ENCODE results near the gene CBFB.

The CBFB gene

DNA sequence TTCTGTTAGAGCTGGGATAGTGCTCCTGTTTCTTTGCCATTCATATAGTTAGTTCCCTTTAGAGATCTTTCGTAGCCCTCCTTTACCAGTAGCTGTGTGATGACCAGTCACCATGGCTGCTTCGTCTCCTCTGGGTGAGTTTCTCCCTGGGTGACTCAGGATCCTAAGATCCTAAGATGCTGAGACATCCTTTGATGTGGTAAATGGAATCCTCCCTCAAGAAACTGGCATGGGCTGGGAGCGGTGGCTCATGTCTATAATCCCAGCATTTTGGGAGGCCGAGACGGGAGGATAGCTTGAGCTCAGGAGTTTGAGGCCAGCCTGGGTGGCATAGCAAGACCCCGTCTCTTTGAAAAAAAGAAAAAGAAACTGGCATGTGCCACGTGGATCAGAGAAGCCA lies 86.7 kb downstream of the CBFB start:
- peaks cover 20% of the 10 kb centered on the region for H3K79me2 ChIP-seq (ENCODE audit: insufficient read depth, low read length)
- peaks cover 15% of the 10 kb centered on the region for H3K4me1 ChIP-seq (ENCODE audit: insufficient read depth, low read length, severe bottlenecking)
- H3F3A ChIP-seq (ENCODE audit: insufficient read depth, low read length), result no peaks in the 10 kb centered on the region
- no peak overlapping the region for H3K4me3 ChIP-seq (ENCODE audit: low read depth, low read length, poor library complexity, severe bottlenecking)
- no peaks in the 10 kb centered on the region for H3K9me3 ChIP-seq (ENCODE audit: low read length)
- no peaks in the 10 kb centered on the region for H3K27me3 ChIP-seq (ENCODE audit: insufficient read depth, low read length)
- H3K9me2 ChIP-seq (ENCODE audit: low read depth, low read length), result no peaks in the 10 kb centered on the region
- H4K20me1 ChIP-seq (ENCODE audit: insufficient read depth, low read length), result no peaks in the 10 kb centered on the region
- TF ChIP-seq, protein P1, sequence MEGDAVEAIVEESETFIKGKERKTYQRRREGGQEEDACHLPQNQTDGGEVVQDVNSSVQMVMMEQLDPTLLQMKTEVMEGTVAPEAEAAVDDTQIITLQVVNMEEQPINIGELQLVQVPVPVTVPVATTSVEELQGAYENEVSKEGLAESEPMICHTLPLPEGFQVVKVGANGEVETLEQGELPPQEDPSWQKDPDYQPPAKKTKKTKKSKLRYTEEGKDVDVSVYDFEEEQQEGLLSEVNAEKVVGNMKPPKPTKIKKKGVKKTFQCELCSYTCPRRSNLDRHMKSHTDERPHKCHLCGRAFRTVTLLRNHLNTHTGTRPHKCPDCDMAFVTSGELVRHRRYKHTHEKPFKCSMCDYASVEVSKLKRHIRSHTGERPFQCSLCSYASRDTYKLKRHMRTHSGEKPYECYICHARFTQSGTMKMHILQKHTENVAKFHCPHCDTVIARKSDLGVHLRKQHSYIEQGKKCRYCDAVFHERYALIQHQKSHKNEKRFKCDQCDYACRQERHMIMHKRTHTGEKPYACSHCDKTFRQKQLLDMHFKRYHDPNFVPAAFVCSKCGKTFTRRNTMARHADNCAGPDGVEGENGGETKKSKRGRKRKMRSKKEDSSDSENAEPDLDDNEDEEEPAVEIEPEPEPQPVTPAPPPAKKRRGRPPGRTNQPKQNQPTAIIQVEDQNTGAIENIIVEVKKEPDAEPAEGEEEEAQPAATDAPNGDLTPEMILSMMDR (IDR thresholded peaks at IDR 0.05; ENCODE audit: low read length), result no peak
- TF ChIP-seq EZH2 (IDR thresholded peaks at IDR 0.05; ENCODE audit: borderline replicate concordance, low read length), result no peak
- H3K27ac ChIP-seq (ENCODE audit: low read depth, low read length, poor library complexity, severe bottlenecking), result no peak overlapping the region
- H3K9ac ChIP-seq (ENCODE audit: low read length), result no peak overlapping the region
- no peak overlapping the region for H2AFZ ChIP-seq (ENCODE audit: low read length)
- peaks cover 10% of the 10 kb centered on the region; the same call in 1 of the 2 replicates for H3K36me3 ChIP-seq (ENCODE audit: insufficient read depth, low read length)
- no peak overlapping the region for H3K4me2 ChIP-seq (ENCODE audit: low read length)

DNA sequence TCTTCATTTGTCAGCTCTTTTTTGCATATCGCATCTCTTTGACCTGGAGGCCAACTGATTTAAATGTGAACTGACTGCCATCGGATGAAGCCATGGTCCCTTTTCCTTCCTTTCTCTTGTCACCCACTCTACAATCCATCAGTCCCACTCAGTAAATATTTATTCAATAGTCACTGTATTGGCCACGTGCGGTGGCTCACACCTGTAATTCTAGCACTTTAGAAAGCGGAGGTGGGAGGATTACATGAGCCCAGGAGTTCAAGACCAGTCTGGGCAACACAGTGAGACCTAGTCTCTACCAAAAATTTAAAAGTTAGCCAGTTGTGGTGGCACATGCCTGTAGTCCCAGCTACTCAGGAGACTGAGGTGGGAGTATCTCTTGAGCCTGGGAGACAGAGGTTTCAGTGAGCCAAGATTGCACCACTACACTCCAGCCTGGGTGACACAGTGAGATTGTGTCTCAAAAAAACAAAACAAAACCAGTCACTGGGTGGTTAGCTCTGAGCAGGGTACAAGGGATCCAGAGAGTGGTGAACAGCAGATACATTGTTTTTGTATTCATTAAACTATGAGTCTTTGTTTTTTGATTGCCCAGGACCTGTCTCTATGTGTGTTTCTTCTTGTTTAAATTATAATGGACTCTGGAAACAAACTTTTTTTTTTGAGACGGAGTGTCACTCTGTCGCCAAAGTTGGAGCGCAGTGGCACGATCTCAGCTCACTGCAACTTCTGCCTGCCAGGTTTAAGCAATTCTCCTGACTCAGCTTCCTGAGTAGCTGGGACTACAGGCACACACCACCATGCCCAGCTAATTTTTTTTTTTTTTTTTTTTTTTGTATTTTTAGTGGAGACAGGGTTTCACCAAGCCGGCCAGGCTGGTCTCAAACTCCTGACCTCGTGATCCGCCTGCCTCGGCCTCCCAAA lies 87.7 kb downstream of the CBFB start:
- no peak overlapping the region for H2AFZ ChIP-seq (ENCODE audit: low read length)
- no peaks in the 10 kb centered on the region for H3K27me3 ChIP-seq (ENCODE audit: insufficient read depth, low read length)
- no peak overlapping the region for H3K9ac ChIP-seq (ENCODE audit: low read length)
- H3K4me1 ChIP-seq (ENCODE audit: insufficient read depth, low read length, severe bottlenecking), result peaks cover 5% of the 10 kb centered on the region
- no peaks in the 10 kb centered on the region for H3K9me3 ChIP-seq (ENCODE audit: low read length)
- no peak overlapping the region for H3K27ac ChIP-seq (ENCODE audit: low read depth, low read length, poor library complexity, severe bottlenecking)
- no peaks in the 10 kb centered on the region for H3F3A ChIP-seq (ENCODE audit: insufficient read depth, low read length)
- H3K4me3 ChIP-seq (ENCODE audit: low read depth, low read length, poor library complexity, severe bottlenecking), result no peak overlapping the region
- no peak overlapping the region for H3K4me2 ChIP-seq (ENCODE audit: low read length)
- H4K20me1 ChIP-seq (ENCODE audit: insufficient read depth, low read length), result no peaks in the 10 kb centered on the region
- TF ChIP-seq, protein P1 (IDR thresholded peaks at IDR 0.05; ENCODE audit: low read length), result no peak
- TF ChIP-seq EZH2 (IDR thresholded peaks at IDR 0.05; ENCODE audit: borderline replicate concordance, low read length), result no peak
- no peaks in the 10 kb centered on the region for H3K9me2 ChIP-seq (ENCODE audit: low read depth, low read length)
- H3K36me3 ChIP-seq (ENCODE audit: insufficient read depth, low read length), result peaks cover 16% of the 10 kb centered on the region
- peaks cover 10% of the 10 kb centered on the region for H3K79me2 ChIP-seq (ENCODE audit: insufficient read depth, low read length)

DNA sequence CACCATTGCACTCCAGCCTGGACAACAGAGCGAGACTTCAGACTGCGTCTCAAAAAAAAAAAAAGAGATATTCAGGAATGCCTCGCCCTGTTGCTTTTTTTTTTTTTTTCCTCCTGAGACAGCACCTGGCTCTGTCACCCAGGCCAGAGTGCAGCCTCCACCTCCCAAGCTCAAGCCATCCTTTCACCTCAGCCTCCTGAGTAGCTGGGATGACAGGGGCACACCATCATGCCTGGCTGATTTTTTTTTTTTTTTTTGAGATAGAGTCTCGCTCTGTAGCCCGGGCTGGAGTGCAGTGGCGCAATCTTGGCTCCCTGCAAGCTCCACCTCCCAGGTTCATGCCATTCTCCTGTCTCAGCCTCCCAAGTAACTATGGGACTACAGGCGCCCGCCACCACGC lies 88.8 kb downstream of the CBFB start:
- peaks cover 7% of the 10 kb centered on the region; the same call in 1 of the 2 replicates for H3K79me2 ChIP-seq (ENCODE audit: insufficient read depth, low read length)
- no peak overlapping the region for H3K27ac ChIP-seq (ENCODE audit: low read depth, low read length, poor library complexity, severe bottlenecking)
- H3K4me1 ChIP-seq (ENCODE audit: insufficient read depth, low read length, severe bottlenecking), result no peaks in the 10 kb centered on the region
- H3K4me3 ChIP-seq (ENCODE audit: low read depth, low read length, poor library complexity, severe bottlenecking), result no peak overlapping the region
- no peak overlapping the region for H3K9ac ChIP-seq (ENCODE audit: low read length)
- H3K9me2 ChIP-seq (ENCODE audit: low read depth, low read length), result no peaks in the 10 kb centered on the region
- H3K27me3 ChIP-seq (ENCODE audit: insufficient read depth, low read length), result no peaks in the 10 kb centered on the region
- no peaks in the 10 kb centered on the region for H3F3A ChIP-seq (ENCODE audit: insufficient read depth, low read length)
- H4K20me1 ChIP-seq (ENCODE audit: insufficient read depth, low read length), result no peaks in the 10 kb centered on the region
- H2AFZ ChIP-seq (ENCODE audit: low read length), result no peak overlapping the region
- TF ChIP-seq, protein P1 (IDR thresholded peaks at IDR 0.05; ENCODE audit: low read length), result no peak
- TF ChIP-seq EZH2 (IDR thresholded peaks at IDR 0.05; ENCODE audit: borderline replicate concordance, low read length), result no peak
- no peaks in the 10 kb centered on the region for H3K9me3 ChIP-seq (ENCODE audit: low read length)
- H3K36me3 ChIP-seq (ENCODE audit: insufficient read depth, low read length), result peaks cover 27% of the 10 kb centered on the region
- H3K4me2 ChIP-seq (ENCODE audit: low read length), result no peak overlapping the region

Measured in OCI-LY1 (cell line).